Brain microvascular endothelial cell (primary cell): Measurements from ENCODE around the gene DAZAP1.

ENCODE experiments used
- DNase-seq: peaks from one replicate; pipeline ENCODE4 v3.0.0-alpha.2; 2020
- H3K27ac ChIP-seq: fragments of 250-450 bp; sonication (Bioruptor Pico); 2 replicates; pipeline ENCODE4 v1.5.1; 2020; ENCODE audit warnings: mild to moderate bottlenecking, moderate library complexity
- H3K27me3 ChIP-seq: fragments of 250-450 bp; sonication (Bioruptor Pico); replicated peaks from 2 replicates; pipeline ENCODE4 v1.5.1; 2020; ENCODE audit warnings: mild to moderate bottlenecking
- H3K36me3 ChIP-seq: fragments of 250-450 bp; sonication (Bioruptor Pico); replicated peaks from 2 replicates; pipeline ENCODE4 v1.5.1; 2020; ENCODE audit warnings: mild to moderate bottlenecking
- H3K4me3 ChIP-seq: 2 replicates; pipeline ENCODE4 v1.5.1; 2011; ENCODE audit warnings: low read depth, mild to moderate bottlenecking, control low read depth, low read length, moderate library complexity
- in situ Hi-C: cut with HindIII; loops from 2 replicates; pipeline ENCODE4 v1.10.0; 2017; ENCODE audit warnings: low sequenced_read_pairs, low pct_ligation_motif_present
- TF ChIP-seq, protein P1 (sequence below): IDR thresholded peaks from 2 replicates; pipeline ENCODE4 v1.5.1; 2011; ENCODE audit warnings: low read depth, mild to moderate bottlenecking, moderate library complexity, low read length, control low read depth, inconsistent platforms; ENCODE audit errors: missing control alignments

The DAZAP1 gene

DNA sequence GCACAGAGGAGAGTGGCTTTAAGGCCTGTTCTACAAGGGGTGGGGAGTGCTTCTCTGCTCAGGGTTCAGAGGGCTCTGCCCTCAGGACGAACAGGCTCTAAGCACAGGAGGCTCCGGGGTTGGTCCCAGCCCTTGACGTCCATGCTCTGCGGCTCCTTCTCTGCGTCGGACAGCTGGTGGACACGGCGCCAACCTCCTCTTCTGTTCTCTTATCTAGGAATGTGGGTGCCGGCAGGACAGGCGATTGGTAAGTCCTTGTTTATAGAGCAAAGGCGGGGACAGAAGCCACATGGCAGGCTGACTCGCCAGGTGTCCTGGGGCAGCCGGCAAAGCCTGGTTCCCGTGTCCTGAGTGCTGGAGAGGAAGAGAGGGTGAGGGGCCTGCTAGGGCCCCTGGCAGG, 22.4 kb downstream of the DAZAP1 start:
- no peak for DNase-seq
- in situ Hi-C loops: no loop called here
- TF ChIP-seq, protein P1, sequence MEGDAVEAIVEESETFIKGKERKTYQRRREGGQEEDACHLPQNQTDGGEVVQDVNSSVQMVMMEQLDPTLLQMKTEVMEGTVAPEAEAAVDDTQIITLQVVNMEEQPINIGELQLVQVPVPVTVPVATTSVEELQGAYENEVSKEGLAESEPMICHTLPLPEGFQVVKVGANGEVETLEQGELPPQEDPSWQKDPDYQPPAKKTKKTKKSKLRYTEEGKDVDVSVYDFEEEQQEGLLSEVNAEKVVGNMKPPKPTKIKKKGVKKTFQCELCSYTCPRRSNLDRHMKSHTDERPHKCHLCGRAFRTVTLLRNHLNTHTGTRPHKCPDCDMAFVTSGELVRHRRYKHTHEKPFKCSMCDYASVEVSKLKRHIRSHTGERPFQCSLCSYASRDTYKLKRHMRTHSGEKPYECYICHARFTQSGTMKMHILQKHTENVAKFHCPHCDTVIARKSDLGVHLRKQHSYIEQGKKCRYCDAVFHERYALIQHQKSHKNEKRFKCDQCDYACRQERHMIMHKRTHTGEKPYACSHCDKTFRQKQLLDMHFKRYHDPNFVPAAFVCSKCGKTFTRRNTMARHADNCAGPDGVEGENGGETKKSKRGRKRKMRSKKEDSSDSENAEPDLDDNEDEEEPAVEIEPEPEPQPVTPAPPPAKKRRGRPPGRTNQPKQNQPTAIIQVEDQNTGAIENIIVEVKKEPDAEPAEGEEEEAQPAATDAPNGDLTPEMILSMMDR: no peak
- peaks cover 88% of the 10 kb centered on the region for H3K36me3 ChIP-seq
- H3K27ac ChIP-seq: no peak overlapping the region
- H3K4me3 ChIP-seq: no peak overlapping the region
- H3K27me3 ChIP-seq: no peaks in the 10 kb centered on the region

DNA sequence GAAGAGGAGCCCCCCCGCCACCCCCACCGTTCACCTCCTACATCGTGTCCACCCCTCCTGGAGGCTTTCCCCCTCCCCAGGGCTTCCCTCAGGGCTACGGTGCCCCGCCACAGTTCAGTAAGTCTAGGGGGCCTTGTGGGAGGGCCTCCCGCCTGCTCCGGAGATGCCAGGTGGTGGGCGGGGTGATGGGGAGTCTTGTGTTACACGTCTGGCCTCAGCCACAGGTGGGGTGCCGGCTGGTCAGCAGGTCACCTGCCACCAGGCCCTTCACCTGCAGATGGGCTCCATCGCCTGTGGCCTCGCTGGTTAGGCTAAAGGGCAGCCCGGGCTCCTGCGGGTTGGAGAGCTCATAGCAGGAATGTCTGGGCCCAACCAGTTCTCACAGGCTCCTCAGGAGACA, 22.9 kb downstream of the DAZAP1 start:
- Histone ChIP-seq H3K36me3 (peaks cover 83% of the 10 kb centered on the region), H3K4me3 (no peak overlapping the region), H3K27me3 (no peaks in the 10 kb centered on the region), H3K27ac (no peak overlapping the region)
- in situ Hi-C loops: no loop called here
- DNase-seq: no peak
- TF ChIP-seq, protein P1: no peak

DNA sequence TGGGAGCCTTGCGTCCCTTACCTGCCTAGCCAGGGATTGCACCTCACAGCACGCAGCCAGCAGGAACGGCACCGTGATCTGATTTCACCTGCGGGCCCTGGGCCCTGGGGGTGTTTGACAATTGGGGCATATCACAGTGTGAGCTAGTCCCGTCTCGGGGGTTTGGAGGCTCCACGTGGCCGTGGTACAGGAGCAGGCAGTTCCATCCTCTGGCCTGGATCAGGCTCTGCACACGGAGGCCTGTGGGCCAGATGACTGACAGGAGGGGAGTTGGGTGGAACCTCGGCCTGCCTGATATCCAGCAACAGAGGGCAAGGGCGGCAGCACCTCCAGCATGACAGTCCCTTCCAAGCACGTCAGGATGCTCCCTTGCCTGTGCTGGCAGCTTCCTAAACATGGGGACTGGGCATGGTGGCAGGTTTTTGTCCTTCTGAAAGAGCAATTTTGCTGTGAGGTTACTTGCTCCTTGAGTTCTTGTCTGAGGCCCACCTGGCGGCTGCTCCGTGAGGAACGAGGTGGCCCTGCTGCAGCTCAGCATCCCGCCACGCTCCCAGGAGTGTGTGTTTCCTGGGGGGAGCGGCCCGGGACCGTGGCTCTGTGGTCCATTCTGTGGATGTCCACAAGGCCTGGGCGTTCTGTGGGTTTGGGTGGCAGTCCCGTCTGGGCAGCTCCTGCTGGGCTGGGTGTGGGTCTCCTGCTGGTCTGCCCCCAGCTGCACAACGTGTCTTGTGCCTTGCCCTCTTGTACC, 24.5 kb downstream of the DAZAP1 start:
- Histone ChIP-seq H3K27ac (no peak overlapping the region), H3K4me3 (no peak overlapping the region), H3K27me3 (no peaks in the 10 kb centered on the region), H3K36me3 (peaks cover 74% of the 10 kb centered on the region)
- TF ChIP-seq, protein P1: no peak
- DNase-seq: no peak
- in situ Hi-C loops: no loop called here

DNA sequence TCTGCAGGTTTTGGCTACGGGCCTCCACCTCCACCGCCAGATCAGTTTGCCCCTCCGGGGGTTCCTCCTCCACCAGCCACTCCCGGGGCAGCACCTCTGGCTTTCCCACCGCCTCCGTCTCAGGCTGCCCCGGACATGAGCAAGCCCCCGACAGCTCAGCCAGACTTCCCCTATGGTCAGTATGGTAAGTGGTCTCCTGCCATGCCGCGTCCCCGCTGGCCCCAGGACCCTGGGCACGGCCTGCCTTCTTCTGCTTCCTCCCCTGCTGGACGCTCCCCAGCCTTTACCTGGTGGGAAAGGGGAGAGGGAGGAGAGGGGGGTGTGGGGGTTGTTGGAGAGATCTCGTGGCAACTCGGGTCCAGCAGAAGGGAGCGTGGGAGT, 25.1 kb downstream of the DAZAP1 start:
- in situ Hi-C loops: no loop called here
- peaks cover 69% of the 10 kb centered on the region for H3K36me3 ChIP-seq
- no peaks in the 10 kb centered on the region for H3K27me3 ChIP-seq
- TF ChIP-seq, protein P1: no peak
- no peak for DNase-seq
- no peak overlapping the region for H3K4me3 ChIP-seq
- no peak overlapping the region for H3K27ac ChIP-seq

DNA sequence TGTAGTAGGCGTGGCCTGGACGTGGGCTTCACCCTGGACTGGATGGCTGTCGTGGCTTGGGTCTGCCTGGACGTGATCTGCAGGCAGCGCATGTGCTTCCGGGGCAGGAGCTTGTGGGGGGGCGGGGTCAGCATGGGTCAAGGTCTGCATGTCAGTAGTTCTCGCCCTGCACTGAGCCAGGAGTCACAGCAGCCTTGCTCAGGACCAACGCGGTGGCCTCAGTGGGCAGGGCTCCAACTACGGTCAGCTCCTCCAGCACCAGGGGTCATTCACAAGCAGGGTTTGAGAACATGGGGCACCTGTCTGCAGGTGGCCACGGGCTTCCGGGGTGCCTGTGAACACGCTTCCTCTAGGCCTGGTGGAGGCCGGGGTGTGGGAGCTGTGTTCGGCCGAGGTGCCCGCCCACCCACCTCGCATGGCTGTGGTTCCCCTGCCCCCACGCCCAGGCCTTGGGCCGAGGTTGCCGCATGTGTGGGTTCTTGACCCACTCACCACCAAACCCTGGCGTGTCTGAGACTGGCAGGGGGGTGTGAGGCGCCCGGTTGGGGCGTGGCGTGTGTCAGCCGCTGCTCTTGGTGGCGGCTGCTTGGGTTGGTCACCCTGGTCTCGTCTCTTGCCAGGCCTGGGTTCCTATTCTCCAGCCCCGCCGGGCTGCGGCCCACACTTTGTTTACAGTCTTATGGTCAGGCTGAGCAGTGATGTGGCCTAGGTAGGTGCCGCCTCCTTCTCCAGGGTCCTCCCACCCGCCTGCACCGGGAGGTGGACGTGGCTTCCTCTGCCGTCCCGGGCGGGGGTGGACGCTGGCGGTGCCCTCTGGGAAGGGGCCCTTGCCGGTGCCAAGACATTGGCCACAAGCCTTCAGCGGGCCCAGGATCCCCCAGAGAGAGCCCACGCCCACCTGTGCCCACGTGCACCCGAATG, 26.0 kb downstream of the DAZAP1 start:
- DNase-seq: no peak
- Histone ChIP-seq H3K36me3 (peaks cover 63% of the 10 kb centered on the region), H3K27ac (no peak overlapping the region), H3K27me3 (no peaks in the 10 kb centered on the region), H3K4me3 (no peak overlapping the region)
- in situ Hi-C loops: no loop called here
- TF ChIP-seq, protein P1: no peak
